ENCODE results near the gene ATG2B.

DNA sequence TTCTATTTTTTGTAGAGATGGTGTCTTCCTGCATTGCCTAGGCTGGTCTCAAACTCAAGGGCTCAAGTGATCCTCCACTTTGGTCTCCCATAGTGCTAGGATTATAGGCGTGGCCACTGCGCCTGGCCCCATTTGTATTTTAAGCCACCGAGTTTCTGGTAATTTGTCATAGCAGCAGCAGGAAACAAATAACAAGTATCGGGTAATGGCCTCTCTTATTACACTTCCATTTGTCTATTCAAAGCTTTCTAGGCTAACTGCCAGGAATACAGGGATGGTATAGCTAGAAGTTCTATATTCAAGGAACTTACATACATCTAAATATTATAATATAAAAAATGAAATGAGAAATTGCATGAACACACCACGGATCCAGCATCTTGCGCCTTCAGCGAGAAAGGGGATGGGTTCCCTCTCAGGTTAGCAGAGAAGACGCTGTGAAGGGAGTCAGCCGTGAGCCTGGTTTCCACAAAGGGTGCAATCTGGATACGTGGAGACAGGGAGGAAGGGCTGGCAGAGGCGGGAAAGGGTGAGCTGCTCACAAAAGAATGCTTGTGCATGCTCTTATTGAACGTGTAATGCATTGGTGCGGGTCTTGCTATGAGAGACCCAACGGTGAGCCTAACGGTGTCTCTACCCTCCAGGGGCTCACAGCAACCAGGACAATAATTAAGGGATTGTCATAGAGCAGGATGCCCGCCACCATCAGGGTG is 97.6 kb downstream of the ATG2B start:
- TF ChIP-seq, protein P1, sequence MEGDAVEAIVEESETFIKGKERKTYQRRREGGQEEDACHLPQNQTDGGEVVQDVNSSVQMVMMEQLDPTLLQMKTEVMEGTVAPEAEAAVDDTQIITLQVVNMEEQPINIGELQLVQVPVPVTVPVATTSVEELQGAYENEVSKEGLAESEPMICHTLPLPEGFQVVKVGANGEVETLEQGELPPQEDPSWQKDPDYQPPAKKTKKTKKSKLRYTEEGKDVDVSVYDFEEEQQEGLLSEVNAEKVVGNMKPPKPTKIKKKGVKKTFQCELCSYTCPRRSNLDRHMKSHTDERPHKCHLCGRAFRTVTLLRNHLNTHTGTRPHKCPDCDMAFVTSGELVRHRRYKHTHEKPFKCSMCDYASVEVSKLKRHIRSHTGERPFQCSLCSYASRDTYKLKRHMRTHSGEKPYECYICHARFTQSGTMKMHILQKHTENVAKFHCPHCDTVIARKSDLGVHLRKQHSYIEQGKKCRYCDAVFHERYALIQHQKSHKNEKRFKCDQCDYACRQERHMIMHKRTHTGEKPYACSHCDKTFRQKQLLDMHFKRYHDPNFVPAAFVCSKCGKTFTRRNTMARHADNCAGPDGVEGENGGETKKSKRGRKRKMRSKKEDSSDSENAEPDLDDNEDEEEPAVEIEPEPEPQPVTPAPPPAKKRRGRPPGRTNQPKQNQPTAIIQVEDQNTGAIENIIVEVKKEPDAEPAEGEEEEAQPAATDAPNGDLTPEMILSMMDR (IDR thresholded peaks at IDR 0.05), result no peak
- no peak for TF ChIP-seq POLR2A (IDR thresholded peaks at IDR 0.05)
